ENCODE data around the gene PLCH1. TPM values are rescaled to one million over a fixed set of nuclear protein-coding genes. Genes with fewer than 3 reads are reported as not detected.

Gene PLCH1
- total RNA-seq, 1 donor from 2014 or later = 32.0 TPM

- H3K4me2 ChIP-seq = no peak overlapping the region
- peaks cover 5% of the 10 kb centered on the region for H3K4me1 ChIP-seq
- no peak overlapping the region for H3K4me3 Mint-ChIP-seq
- TF ChIP-seq EZH2 (IDR thresholded peaks at IDR 0.05) (no peak), CTCF (IDR thresholded peaks at IDR 0.05) (no peak), EZH2phosphoT487 (IDR thresholded peaks at IDR 0.05) (no peak)
- H3K79me2 ChIP-seq (ENCODE audit: low read depth) = no peaks in the 10 kb centered on the region
- H3F3A ChIP-seq (ENCODE audit: low read depth) = no peaks in the 10 kb centered on the region
- no peaks in the 10 kb centered on the region for H3K9me3 Mint-ChIP-seq
- DNase-seq (ENCODE audit: low spot score) = no peak
- H3K4me1 Mint-ChIP-seq = no peaks in the 10 kb centered on the region
- H3K27ac Mint-ChIP-seq = no peak overlapping the region
- no peak overlapping the region for H3K4me3 ChIP-seq
- no peak overlapping the region for H3K27ac ChIP-seq
- H4K20me1 ChIP-seq (ENCODE audit: low read depth) = no peaks in the 10 kb centered on the region
- H2AFZ ChIP-seq (replicated peaks) = no peak overlapping the region
- H3K36me3 ChIP-seq = no peaks in the 10 kb centered on the region
- H3K36me3 Mint-ChIP-seq = peaks cover 24% of the 10 kb centered on the region
- no peaks in the 10 kb centered on the region for H3K27me3 ChIP-seq
- H3K9ac ChIP-seq = no peak overlapping the region
- no peaks in the 10 kb centered on the region for H3K27me3 Mint-ChIP-seq (ENCODE audit: insufficient read depth, low read depth)
- no peaks in the 10 kb centered on the region for H3K9me3 ChIP-seq (ENCODE audit: low read depth)
Measured at GRCh38 chr3:155560594-155560993, 184.3 kb downstream of the PLCH1 start.

GRCh38 chr3:155560135-155560534 lies 184.7 kb downstream of the PLCH1 start:
- Histone ChIP-seq H4K20me1 (ENCODE audit: low read depth) (no peaks in the 10 kb centered on the region), H3K36me3 (no peaks in the 10 kb centered on the region), H2AFZ (replicated peaks) (no peak overlapping the region), H3K9ac (no peak overlapping the region), H3K4me3 (no peak overlapping the region), H3K4me2 (no peak overlapping the region), H3K9me3 (ENCODE audit: low read depth) (no peaks in the 10 kb centered on the region), H3K27me3 (no peaks in the 10 kb centered on the region), H3K27ac (no peak overlapping the region), H3K79me2 (ENCODE audit: low read depth) (no peaks in the 10 kb centered on the region), H3F3A (ENCODE audit: low read depth) (no peaks in the 10 kb centered on the region), H3K4me1 (peaks cover 5% of the 10 kb centered on the region)
- TF ChIP-seq CTCF (IDR thresholded peaks at IDR 0.05) (no peak), EZH2phosphoT487 (IDR thresholded peaks at IDR 0.05) (no peak)
- no peak overlapping the region for H3K27ac Mint-ChIP-seq
- no peak for DNase-seq (ENCODE audit: low spot score)
- no peaks in the 10 kb centered on the region for H3K27me3 Mint-ChIP-seq (ENCODE audit: insufficient read depth, low read depth)
- H3K9me3 Mint-ChIP-seq = no peaks in the 10 kb centered on the region
- peaks cover 29% of the 10 kb centered on the region for H3K36me3 Mint-ChIP-seq
- no peaks in the 10 kb centered on the region for H3K4me1 Mint-ChIP-seq
- no peak overlapping the region for H3K4me3 Mint-ChIP-seq

GRCh38 chr3:155556531-155556930 lies 188.3 kb downstream of the PLCH1 start:
- no peak overlapping the region for H2AFZ ChIP-seq (replicated peaks)
- Mint-ChIP-seq H3K9me3 (no peaks in the 10 kb centered on the region), H3K4me1 (no peaks in the 10 kb centered on the region), H3K4me3 (no peak overlapping the region), H3K36me3 (peaks cover 47% of the 10 kb centered on the region), H3K27me3 (ENCODE audit: insufficient read depth, low read depth) (no peaks in the 10 kb centered on the region), H3K27ac (no peak overlapping the region)
- DNase-seq (ENCODE audit: low spot score) = no peak
- TF ChIP-seq EZH2 (IDR thresholded peaks at IDR 0.05) = no peak
- no peak for TF ChIP-seq EZH2phosphoT487 (IDR thresholded peaks at IDR 0.05)
- no peak for TF ChIP-seq CTCF (IDR thresholded peaks at IDR 0.05)
- no peaks in the 10 kb centered on the region for H3K9me3 ChIP-seq (ENCODE audit: low read depth)
- H3K4me1 ChIP-seq = peaks cover 5% of the 10 kb centered on the region
- no peak overlapping the region for H3K4me2 ChIP-seq
- no peaks in the 10 kb centered on the region for H4K20me1 ChIP-seq (ENCODE audit: low read depth)
- H3K9ac ChIP-seq = no peak overlapping the region
- H3K4me3 ChIP-seq = no peak overlapping the region
- H3K27ac ChIP-seq = no peak overlapping the region
- peaks cover 6% of the 10 kb centered on the region for H3K36me3 ChIP-seq
- no peaks in the 10 kb centered on the region for H3K79me2 ChIP-seq (ENCODE audit: low read depth)
- H3F3A ChIP-seq (ENCODE audit: low read depth) = no peaks in the 10 kb centered on the region
- H3K27me3 ChIP-seq = no peaks in the 10 kb centered on the region

All from neural progenitor cell (in vitro differentiated cells).